Measurements from ENCODE around the gene TTC4.

TTC4 gene

GRCh38 chr1:54744696-54745095 is 29.0 kb downstream of the TTC4 start:
- H3K9me3 ChIP-seq (ENCODE audit: control insufficient read depth in 2 of 2, low read length in 2 of 2), result no peaks in the 10 kb centered on the region
- no peak overlapping the region for H3K9ac ChIP-seq (ENCODE audit: low read depth in 1 of 2, low read length in 2 of 2)
- H3K36me3 ChIP-seq (ENCODE audit: control insufficient read depth in 2 of 2, insufficient read depth in 2 of 2, low read length in 2 of 2), result peaks cover 23 to 25% of the 10 kb centered on the region in 2 donors
- no peaks in the 10 kb centered on the region for H3K4me1 ChIP-seq (ENCODE audit: control insufficient read depth in 2 of 2, insufficient read depth in 2 of 2, low read length in 2 of 2)
- no peak overlapping the region for H3K4me3 ChIP-seq (ENCODE audit: low read length in 2 of 2)
- H3K27ac ChIP-seq (ENCODE audit: low read depth in 2 of 2, low read length in 2 of 2), result no peak overlapping the region
- H3K27me3 ChIP-seq (ENCODE audit: control insufficient read depth in 2 of 2, insufficient read depth in 2 of 2, low read length in 2 of 2), result no peaks in the 10 kb centered on the region

- no peak overlapping the region for H3K9ac ChIP-seq (ENCODE audit: low read depth in 1 of 2, low read length in 2 of 2)
- no peaks in the 10 kb centered on the region for H3K27me3 ChIP-seq (ENCODE audit: control insufficient read depth in 2 of 2, insufficient read depth in 2 of 2, low read length in 2 of 2)
- no peaks in the 10 kb centered on the region for H3K4me1 ChIP-seq (ENCODE audit: control insufficient read depth in 2 of 2, insufficient read depth in 2 of 2, low read length in 2 of 2)
- no peaks in the 10 kb centered on the region for H3K9me3 ChIP-seq (ENCODE audit: control insufficient read depth in 2 of 2, low read length in 2 of 2)
- no peak overlapping the region for H3K27ac ChIP-seq (ENCODE audit: low read depth in 2 of 2, low read length in 2 of 2)
- peaks cover 18 to 20% of the 10 kb centered on the region in 2 donors for H3K36me3 ChIP-seq (ENCODE audit: control insufficient read depth in 2 of 2, insufficient read depth in 2 of 2, low read length in 2 of 2)
- H3K4me3 ChIP-seq (ENCODE audit: low read length in 2 of 2), result no peak overlapping the region
Measured at GRCh38 chr1:54745274-54745673, 29.6 kb downstream of the TTC4 start.

DNA sequence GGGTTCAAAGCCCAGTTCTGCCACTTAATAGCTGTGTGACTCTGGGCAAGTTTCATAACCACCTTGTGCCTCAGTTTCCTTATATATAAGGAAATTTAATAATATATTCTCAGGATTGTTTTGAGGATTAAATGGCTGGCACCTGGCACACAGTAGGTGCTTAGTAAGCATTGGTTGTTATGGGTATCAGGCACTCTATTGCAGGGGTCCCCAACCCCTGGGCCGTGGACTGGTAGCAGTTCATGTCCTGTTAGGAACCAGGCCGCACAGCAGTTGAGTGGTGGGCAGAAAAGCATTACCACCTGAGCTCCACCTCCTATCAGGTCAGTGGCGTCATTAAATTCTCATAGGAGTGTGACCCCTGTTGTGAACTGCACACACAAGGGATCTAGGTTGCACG is 30.2 kb downstream of the TTC4 start:
- Histone ChIP-seq H3K27ac (ENCODE audit: low read depth in 2 of 2, low read length in 2 of 2) (no peak overlapping the region), H3K9me3 (ENCODE audit: control insufficient read depth in 2 of 2, low read length in 2 of 2) (no peaks in the 10 kb centered on the region), H3K27me3 (ENCODE audit: control insufficient read depth in 2 of 2, insufficient read depth in 2 of 2, low read length in 2 of 2) (no peaks in the 10 kb centered on the region), H3K9ac (ENCODE audit: low read depth in 1 of 2, low read length in 2 of 2) (no peak overlapping the region), H3K4me1 (ENCODE audit: control insufficient read depth in 2 of 2, insufficient read depth in 2 of 2, low read length in 2 of 2) (no peaks in the 10 kb centered on the region), H3K4me3 (ENCODE audit: low read length in 2 of 2) (no peak overlapping the region), H3K36me3 (ENCODE audit: control insufficient read depth in 2 of 2, insufficient read depth in 2 of 2, low read length in 2 of 2) (peaks cover 14% of the 10 kb centered on the region in 2 donors)

DNA sequence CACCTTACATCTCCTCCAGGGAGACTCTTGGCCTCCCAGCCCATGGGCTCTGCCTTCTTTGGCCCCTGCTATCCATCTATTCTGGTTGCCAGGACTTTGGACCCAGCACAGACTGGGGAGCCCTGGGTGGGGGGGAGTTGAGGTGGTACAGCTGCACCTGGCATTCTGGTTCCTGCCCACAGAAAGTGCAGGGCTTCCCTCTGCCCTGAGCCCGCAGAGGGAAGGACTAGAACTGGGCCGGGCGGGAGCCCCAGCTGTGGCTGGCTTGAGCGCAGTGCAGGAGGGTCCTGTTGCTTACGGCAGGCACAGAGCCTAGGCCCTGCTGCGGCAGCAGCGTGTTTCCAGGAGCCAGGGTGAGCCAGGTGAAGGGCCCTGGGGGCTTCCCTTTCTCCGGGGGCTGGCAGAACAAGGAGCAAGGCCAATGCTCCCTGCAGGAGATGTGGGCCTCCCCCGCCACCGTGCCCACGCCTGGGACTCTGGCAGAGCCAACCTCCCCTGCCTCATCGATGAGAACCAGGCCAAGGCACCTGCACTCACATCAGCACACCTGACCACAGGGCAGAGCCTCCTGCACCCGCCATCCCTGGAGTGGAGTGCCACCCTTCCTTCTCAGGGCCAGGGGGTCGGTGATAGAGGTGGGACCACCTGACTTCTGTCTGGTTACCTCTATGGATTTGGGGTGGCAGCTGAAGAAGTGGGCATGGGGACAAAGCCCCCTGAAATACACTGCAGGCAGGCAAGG is 32.6 kb downstream of the TTC4 start:
- no peaks in the 10 kb centered on the region for H3K4me1 ChIP-seq (ENCODE audit: control insufficient read depth in 2 of 2, insufficient read depth in 2 of 2, low read length in 2 of 2)
- H3K36me3 ChIP-seq (ENCODE audit: control insufficient read depth in 2 of 2, insufficient read depth in 2 of 2, low read length in 2 of 2), result no peaks in the 10 kb centered on the region
- H3K9ac ChIP-seq (ENCODE audit: low read depth in 1 of 2, low read length in 2 of 2), result no peak overlapping the region
- no peaks in the 10 kb centered on the region for H3K27me3 ChIP-seq (ENCODE audit: control insufficient read depth in 2 of 2, insufficient read depth in 2 of 2, low read length in 2 of 2)
- no peak overlapping the region for H3K4me3 ChIP-seq (ENCODE audit: low read length in 2 of 2)
- H3K27ac ChIP-seq (ENCODE audit: low read depth in 2 of 2, low read length in 2 of 2), result no peak overlapping the region
- H3K9me3 ChIP-seq (ENCODE audit: control insufficient read depth in 2 of 2, low read length in 2 of 2), result no peaks in the 10 kb centered on the region

DNA sequence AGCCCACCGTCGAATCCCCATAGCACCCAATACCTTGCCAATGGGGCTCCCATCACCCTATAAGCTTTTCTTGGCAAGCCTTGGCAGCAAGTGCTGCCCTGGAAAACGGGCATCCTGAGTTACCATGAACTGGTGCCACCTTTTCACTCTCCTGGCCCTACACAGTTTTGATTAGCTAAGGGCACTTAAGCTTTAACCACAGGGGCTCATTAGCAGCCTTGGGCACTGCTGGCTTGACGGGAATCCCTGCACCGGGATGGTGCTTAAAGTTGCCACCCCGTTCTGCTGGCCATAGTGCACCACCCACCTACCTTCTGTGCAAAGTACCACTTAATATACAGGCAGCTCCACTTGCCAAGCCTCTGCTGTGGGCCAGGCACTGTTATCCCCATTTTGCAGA is 34.9 kb downstream of the TTC4 start:
- H3K27me3 ChIP-seq (ENCODE audit: control insufficient read depth in 2 of 2, insufficient read depth in 2 of 2, low read length in 2 of 2), result no peaks in the 10 kb centered on the region
- H3K4me1 ChIP-seq (ENCODE audit: control insufficient read depth in 2 of 2, insufficient read depth in 2 of 2, low read length in 2 of 2), result no peaks in the 10 kb centered on the region
- no peak overlapping the region for H3K4me3 ChIP-seq (ENCODE audit: low read length in 2 of 2)
- no peaks in the 10 kb centered on the region for H3K9me3 ChIP-seq (ENCODE audit: control insufficient read depth in 2 of 2, low read length in 2 of 2)
- H3K36me3 ChIP-seq (ENCODE audit: control insufficient read depth in 2 of 2, insufficient read depth in 2 of 2, low read length in 2 of 2), result peaks cover 0 to 3% of the 10 kb centered on the region in 2 donors
- H3K9ac ChIP-seq (ENCODE audit: low read depth in 1 of 2, low read length in 2 of 2), result no peak overlapping the region
- no peak overlapping the region for H3K27ac ChIP-seq (ENCODE audit: low read depth in 2 of 2, low read length in 2 of 2)

DNA sequence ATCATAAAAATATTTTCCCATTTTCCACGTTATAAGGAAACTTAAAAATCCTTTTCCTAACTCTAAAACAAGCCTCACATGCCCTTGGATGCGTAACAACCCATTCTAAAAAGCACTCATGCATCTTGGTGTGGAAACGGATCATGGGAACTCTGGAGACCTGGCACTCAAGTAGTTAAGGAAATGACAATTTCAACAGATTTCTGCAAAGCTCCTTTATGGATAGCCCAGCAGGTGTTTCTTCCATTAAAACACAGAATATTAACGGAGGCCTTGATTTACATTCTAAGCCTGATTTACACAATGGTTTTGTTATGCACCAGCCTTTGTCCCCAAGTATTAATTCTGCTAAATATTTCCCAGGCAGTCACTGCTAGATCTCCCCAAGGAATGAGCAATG is 35.8 kb downstream of the TTC4 start:
- Histone ChIP-seq H3K9me3 (ENCODE audit: control insufficient read depth in 2 of 2, low read length in 2 of 2) (no peaks in the 10 kb centered on the region), H3K36me3 (ENCODE audit: control insufficient read depth in 2 of 2, insufficient read depth in 2 of 2, low read length in 2 of 2) (peaks cover 0 to 9% of the 10 kb centered on the region in 2 donors), H3K27ac (ENCODE audit: low read depth in 2 of 2, low read length in 2 of 2) (no peak overlapping the region), H3K9ac (ENCODE audit: low read depth in 1 of 2, low read length in 2 of 2) (no peak overlapping the region), H3K27me3 (ENCODE audit: control insufficient read depth in 2 of 2, insufficient read depth in 2 of 2, low read length in 2 of 2) (no peaks in the 10 kb centered on the region), H3K4me3 (ENCODE audit: low read length in 2 of 2) (no peak overlapping the region), H3K4me1 (ENCODE audit: control insufficient read depth in 2 of 2, insufficient read depth in 2 of 2, low read length in 2 of 2) (no peaks in the 10 kb centered on the region)

- H3K4me3 ChIP-seq (ENCODE audit: low read length in 2 of 2), result no peak overlapping the region
- no peak overlapping the region for H3K9ac ChIP-seq (ENCODE audit: low read depth in 1 of 2, low read length in 2 of 2)
- H3K27ac ChIP-seq (ENCODE audit: low read depth in 2 of 2, low read length in 2 of 2), result no peak overlapping the region
- H3K4me1 ChIP-seq (ENCODE audit: control insufficient read depth in 2 of 2, insufficient read depth in 2 of 2, low read length in 2 of 2), result no peaks in the 10 kb centered on the region
- H3K27me3 ChIP-seq (ENCODE audit: control insufficient read depth in 2 of 2, insufficient read depth in 2 of 2, low read length in 2 of 2), result no peaks in the 10 kb centered on the region
- no peaks in the 10 kb centered on the region for H3K9me3 ChIP-seq (ENCODE audit: control insufficient read depth in 2 of 2, low read length in 2 of 2)
- peaks cover 25 to 27% of the 10 kb centered on the region in 2 donors for H3K36me3 ChIP-seq (ENCODE audit: control insufficient read depth in 2 of 2, insufficient read depth in 2 of 2, low read length in 2 of 2)
Measured at GRCh38 chr1:54754045-54754444, 38.4 kb downstream of the TTC4 start.

DNA sequence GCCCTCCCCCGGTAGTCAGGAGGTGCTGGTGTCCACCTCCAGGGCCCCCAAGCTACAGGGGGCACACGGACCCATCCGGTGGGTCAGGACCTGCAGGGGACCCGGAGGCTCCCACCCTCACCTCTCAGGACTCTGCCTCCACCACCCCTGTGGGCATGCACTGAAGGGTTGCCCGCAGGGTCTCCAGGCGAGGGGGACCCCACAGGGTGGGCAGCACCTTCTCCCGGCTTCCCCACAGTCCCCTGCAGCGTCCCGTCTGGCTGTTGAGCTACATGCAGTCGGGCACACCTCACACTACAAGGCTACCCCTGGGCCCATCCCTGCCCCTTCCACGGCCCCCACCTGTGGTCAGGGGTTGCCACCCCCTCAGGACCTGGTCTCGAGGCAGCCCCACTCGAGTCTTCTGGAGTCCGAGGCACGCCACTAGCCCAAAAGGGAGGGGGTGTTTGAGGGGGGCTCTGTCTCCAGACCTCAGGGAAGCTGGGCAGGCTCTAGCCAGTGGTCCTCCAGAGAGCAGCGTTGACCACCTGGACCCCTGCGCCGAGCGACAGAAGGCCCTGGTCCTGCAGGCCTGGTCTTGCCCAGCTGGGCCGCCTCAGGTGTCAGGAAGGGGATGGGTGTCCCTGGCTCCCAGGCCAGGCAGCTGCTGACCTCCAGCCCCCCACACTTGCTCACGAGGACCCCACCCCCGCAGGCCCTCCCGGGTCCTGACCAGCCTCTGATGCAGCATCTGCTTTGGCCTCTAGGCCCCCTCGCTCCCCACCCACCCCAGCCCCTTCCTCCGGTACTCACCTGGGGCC is 39.0 kb downstream of the TTC4 start:
- Histone ChIP-seq H3K4me3 (ENCODE audit: low read length in 2 of 2) (no peak overlapping the region), H3K27ac (ENCODE audit: low read depth in 2 of 2, low read length in 2 of 2) (no peak overlapping the region), H3K9me3 (ENCODE audit: control insufficient read depth in 2 of 2, low read length in 2 of 2) (no peaks in the 10 kb centered on the region), H3K4me1 (ENCODE audit: control insufficient read depth in 2 of 2, insufficient read depth in 2 of 2, low read length in 2 of 2) (no peaks in the 10 kb centered on the region), H3K36me3 (ENCODE audit: control insufficient read depth in 2 of 2, insufficient read depth in 2 of 2, low read length in 2 of 2) (peaks cover 25 to 27% of the 10 kb centered on the region in 2 donors), H3K9ac (ENCODE audit: low read depth in 1 of 2, low read length in 2 of 2) (no peak overlapping the region), H3K27me3 (ENCODE audit: control insufficient read depth in 2 of 2, insufficient read depth in 2 of 2, low read length in 2 of 2) (no peaks in the 10 kb centered on the region)

GRCh38 chr1:54757833-54758232 is 42.2 kb downstream of the TTC4 start:
- H3K36me3 ChIP-seq (ENCODE audit: control insufficient read depth in 2 of 2, insufficient read depth in 2 of 2, low read length in 2 of 2), result peaks cover 25 to 27% of the 10 kb centered on the region in 2 donors
- no peak overlapping the region for H3K4me3 ChIP-seq (ENCODE audit: low read length in 2 of 2)
- H3K4me1 ChIP-seq (ENCODE audit: control insufficient read depth in 2 of 2, insufficient read depth in 2 of 2, low read length in 2 of 2), result no peaks in the 10 kb centered on the region
- H3K27ac ChIP-seq (ENCODE audit: low read depth in 2 of 2, low read length in 2 of 2), result no peak overlapping the region
- H3K27me3 ChIP-seq (ENCODE audit: control insufficient read depth in 2 of 2, insufficient read depth in 2 of 2, low read length in 2 of 2), result no peaks in the 10 kb centered on the region
- no peak overlapping the region for H3K9ac ChIP-seq (ENCODE audit: low read depth in 1 of 2, low read length in 2 of 2)
- H3K9me3 ChIP-seq (ENCODE audit: control insufficient read depth in 2 of 2, low read length in 2 of 2), result no peaks in the 10 kb centered on the region

GRCh38 chr1:54758678-54759348 is 43.2 kb downstream of the TTC4 start:
- H3K4me1 ChIP-seq (ENCODE audit: control insufficient read depth in 2 of 2, insufficient read depth in 2 of 2, low read length in 2 of 2), result peaks cover 3 to 4% of the 10 kb centered on the region in 2 donors
- peaks cover 25 to 27% of the 10 kb centered on the region in 2 donors for H3K36me3 ChIP-seq (ENCODE audit: control insufficient read depth in 2 of 2, insufficient read depth in 2 of 2, low read length in 2 of 2)
- no peaks in the 10 kb centered on the region for H3K9me3 ChIP-seq (ENCODE audit: control insufficient read depth in 2 of 2, low read length in 2 of 2)
- H3K4me3 ChIP-seq (ENCODE audit: low read length in 2 of 2), result no peak overlapping the region
- no peak overlapping the region for H3K9ac ChIP-seq (ENCODE audit: low read depth in 1 of 2, low read length in 2 of 2)
- no peaks in the 10 kb centered on the region for H3K27me3 ChIP-seq (ENCODE audit: control insufficient read depth in 2 of 2, insufficient read depth in 2 of 2, low read length in 2 of 2)
- no peak overlapping the region for H3K27ac ChIP-seq (ENCODE audit: low read depth in 2 of 2, low read length in 2 of 2)
